HG03342 (cell line): ENCODE results near the gene MARCHF2.

Source experiments
- ATAC-seq: cut with Tn5 transposase; IDR thresholded peaks from one replicate; pipeline ENCODE4 v1.9.1; 2021; ENCODE audit warnings: mild to moderate bottlenecking, moderate library complexity; ENCODE audit not compliant: unreplicated experiment

MARCHF2 gene

DNA sequence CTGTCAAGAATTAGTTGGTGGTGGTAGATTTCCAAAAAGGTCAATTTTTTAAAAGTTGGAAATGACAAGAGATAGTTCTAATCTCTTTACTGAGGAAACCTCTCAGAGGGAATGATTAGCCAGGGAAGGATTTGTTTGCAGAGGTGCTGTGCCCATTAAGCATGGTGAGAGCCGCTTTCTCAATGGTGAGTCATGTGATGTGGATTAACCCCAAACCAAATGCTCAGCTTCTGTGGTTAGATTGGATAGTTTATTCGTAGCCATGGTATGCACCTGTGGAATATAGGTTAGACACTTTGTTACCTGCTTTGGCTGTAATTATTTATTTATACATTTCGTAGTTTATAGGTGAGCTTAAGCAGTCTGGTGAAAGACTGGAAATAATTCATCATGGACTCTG is 38.8 kb downstream of the MARCHF2 start:
- no peak for ATAC-seq

DNA sequence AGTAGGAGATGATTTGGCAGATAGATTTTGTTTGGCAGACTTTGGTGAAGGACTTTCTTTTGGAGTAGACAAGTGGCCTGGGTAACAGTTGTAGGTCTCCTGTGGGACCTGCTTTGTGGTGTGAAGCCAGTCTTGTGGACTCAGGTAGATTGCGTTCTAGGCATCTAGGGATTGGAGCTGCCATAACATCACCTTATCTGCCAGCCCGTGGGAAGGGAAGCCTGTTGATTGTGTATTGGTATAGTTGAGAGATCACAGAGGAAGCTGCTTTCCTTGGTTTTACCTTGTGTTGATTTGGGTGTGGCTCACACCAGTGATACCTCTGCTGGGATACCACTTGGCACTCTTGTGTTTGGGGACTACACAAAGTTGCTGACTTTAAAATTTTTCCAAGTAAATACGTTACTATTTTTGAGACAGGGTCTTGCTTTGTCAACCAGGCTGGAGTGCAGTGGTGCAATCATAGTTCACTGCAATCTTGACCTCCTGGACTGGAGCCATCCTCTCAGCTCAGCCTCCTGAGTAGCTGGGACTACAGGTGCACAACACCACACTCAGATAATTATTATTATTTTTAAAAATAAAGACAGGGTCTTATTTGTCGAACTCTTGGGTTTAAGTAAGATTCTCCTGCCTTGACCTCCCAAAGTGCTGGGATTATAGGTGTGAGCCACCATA is 39.5 kb downstream of the MARCHF2 start:
- ATAC-seq = no peak

DNA sequence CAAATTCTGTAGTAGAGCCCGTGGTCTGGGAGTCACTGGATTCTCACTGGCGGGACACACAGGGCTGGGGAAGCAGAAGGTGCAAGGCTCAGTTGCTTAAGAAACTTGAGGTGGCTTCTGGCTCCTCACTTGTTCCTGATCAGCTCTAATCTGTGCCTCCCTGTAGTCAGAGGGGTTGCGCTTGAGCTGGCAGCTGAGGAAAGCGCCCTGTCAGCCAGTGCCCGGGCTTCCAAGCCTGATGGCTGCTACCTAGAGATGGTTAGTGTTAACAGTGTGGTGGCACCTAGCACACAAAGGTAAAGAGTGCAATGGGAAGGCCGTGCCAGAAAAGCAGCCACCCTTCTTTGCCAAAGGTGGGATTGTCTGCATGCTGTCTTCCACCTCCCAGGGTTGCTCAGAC is 40.5 kb downstream of the MARCHF2 start:
- no peak for ATAC-seq

DNA sequence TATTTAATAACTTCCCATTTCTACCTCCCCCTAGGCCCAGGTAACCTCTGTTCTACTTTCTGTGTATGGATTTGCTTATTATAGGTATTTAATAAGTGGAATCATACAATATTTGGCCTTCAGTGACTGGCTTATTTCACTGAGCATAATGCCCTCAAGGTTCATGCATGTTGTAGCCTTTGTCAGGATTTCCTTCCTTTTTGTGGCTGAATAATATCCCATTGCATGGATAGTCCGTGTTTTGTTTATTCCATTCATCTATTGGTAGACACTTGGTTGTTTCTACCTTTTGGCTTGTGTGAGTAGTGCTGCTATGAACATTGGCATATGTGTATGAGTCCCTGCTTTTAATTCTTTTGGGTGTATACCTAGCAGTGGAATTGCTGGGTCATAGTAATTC is 41.1 kb downstream of the MARCHF2 start:
- ATAC-seq = no peak

DNA sequence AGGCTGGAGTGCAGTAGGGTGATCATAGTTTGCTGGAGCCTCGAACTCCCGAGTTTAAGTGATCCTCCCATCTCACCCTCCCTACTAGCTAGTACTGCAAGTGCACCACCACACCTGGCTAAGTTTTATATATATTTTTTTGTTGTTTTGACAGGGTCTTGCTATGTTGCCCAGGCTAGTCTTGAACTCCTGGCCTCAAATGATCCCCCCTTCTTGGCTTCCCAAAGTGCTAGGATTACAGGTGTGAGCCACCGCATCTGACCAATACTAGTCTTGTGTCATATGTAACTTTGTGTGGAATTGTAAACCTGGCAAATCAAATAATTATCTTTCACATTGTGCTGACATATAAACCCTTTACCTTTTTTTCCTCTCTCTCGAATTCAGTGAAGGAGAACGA is 41.9 kb downstream of the MARCHF2 start:
- no peak for ATAC-seq

DNA sequence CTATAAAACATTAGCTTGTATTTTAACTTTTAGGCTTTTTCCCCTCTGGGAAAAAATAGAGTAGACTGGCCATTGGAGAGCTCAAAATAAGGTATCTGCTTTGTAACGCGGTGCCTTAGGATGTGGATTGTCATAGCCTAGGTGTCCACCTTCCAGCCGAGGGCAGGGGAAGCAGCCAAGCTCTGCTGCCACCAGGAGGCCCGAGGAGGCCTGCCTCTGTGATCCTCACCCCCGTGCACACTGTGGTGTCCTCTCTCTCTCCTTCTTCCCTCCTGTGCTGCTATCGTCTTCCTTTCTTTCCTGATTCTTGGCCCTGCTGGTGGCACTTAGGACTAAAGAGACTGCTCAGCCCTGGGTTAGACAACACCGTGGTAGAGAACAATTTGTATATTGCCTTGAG is 43.0 kb downstream of the MARCHF2 start:
- no peak for ATAC-seq

DNA sequence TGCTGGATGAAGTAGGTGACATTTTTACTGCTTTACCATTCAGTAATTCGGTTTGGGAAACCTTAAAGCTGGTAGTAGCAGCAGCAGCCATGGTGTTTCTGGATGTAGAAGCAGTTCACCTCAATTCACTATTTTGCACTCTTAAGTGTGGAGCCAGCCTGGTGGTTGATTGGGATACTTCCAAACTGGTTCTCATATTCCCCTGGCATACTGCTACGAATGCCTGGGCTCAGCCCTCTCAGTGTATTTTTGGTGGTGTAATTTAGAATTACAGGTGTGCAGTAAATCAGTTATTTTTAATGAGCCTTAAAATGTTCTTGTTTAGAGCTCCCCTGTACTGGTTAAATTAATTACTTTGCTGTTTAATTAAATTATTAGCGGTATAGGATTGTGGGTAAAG is 44.1 kb downstream of the MARCHF2 start:
- no peak for ATAC-seq

DNA sequence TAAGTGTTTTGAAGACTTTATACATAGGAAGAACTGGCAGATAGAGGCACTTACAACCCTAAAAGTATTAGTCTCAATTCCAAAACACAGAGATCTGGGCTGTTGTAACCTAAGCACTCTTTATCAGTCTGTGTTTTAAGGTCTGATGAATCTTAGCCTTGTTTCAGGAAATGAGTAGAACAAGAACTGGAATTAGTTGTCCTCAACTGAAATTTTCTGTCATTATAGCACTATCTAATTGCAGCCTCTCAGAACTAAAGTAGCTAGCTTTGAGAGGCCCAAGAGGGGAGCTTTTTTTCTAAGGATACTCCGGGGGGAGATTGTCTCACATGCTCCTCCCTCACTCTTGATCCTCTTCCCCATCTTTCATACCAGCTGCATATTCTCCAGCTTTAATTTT is 44.7 kb downstream of the MARCHF2 start:
- ATAC-seq = no peak

DNA sequence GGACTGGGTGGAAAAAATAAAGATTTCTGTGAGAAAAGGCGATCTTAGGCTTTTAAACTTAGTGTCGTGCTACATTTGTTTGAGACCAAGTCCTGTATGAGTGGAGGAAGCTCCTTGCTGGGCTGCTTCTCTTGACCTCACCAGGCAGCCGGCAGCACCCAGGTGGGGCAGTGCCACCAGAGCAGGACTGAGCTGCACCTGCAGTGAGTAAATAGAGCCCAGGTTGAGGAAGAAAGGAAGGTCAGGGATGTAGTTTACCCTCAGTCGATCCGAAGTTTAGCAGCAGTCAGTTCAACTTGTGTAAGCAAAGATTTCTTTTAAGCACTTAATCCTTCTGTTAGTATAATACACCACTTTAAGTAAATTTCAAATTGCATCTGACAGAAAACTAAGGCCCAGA is 45.3 kb downstream of the MARCHF2 start:
- no peak for ATAC-seq

DNA sequence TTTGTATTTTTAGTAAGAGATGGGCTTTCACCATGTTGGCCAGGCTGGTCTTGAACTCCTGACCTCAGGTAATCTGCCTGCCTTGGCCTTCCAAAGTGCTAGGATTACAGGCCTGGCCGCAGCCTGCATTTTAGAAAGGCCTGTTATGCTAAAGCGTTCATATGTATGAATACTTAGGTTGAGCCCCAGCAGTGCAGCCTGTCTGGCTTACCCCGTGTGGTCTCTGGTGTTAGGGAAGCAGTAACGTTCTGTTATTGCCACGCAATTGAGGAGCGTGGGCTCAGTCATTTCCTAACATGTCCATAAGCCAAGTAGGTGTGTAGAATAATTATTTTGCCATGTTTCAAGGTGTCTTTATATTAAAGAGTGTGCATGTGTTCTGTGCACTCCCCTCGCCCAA is 46.0 kb downstream of the MARCHF2 start:
- no peak for ATAC-seq

DNA sequence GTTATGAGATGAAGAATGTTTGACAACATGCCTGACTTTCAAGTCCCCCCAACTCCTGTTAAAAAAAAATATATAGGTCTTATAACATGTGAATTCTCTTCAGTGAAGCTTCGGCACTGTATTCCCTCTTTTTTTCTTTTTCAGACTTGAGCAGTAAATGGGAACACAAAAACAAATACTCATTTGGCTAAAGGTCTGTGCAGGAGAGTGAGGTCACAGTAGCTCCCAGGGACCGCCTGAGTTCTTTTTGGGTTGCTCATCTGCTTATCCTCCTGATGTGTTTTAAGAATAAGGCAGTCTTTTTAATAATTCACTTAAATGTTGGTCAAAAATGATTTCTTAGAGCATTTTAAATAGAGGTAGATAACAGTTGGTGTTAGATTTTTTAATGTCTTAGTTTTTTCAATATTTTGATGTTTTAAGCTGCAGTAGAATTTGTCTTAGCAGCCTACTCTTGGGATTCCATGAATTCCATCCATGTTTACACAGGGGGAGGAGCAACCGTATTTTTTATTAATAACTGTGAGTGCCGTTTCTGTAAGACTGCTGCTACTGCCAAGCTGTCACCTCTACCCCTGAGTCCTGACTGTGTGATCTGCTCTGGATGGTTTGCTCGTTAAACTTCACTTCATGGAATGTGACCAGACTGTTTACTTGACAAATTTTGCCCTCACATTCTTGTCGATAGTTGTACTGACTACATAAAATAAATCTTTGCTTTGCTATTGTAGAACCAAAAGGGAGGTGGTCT is 46.6 kb downstream of the MARCHF2 start:
- ATAC-seq = no peak

DNA sequence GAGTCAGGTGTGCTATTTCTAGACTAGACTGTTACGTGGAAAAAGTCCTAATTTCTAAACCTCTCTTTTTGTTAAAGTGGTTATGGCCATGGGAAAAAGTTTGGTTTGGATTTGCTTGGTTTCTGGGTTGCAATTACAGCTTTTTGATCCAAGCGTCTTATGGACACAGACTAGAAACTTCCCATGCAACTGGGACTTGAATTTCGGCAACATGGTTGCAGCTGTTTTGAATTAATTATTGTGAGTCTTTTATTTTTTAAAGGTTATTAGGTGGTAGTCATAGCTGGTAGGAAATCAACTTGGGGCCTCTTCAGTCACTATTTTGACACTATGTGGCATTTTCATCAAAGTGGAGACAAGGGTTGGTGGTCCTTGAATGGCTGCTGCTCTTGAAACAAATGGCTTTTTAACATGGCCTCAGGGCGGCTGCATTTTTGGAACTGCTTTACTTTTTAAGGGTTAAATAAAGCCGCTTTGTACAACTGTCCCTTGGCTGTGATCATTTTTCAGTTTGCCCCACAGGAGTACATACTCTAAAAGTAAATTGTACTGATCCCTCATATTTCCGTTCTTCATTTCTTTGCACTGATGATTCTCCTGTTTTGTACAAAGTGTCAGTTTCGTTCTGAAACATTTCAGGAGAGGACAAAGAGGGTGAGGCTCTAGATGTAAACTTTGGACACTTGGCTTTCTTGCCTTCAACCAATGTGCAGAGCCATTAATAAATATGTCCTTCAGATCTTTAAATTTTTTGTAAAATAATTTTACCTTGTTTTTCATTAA is 47.6 kb downstream of the MARCHF2 start:
- no peak for ATAC-seq

DNA sequence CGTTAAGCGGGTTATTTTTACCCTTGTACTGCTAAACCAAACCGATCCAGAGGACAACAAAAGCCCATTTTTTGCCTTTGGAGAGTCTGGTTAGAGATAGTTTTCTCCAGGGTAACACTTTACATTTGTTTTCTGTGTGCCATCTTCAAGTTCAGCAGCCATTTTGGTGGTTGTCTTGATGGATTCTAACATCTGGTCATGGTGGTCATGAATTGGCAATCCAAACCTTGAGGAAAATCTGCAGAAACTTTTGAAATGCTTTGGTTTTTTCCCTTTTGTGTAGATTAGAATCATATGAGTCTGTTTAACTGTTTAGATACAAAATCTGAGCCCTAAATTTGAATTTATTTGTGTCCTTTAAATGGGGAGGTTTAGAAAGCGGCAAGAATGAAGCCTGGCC is 48.3 kb downstream of the MARCHF2 start:
- ATAC-seq = no peak

DNA sequence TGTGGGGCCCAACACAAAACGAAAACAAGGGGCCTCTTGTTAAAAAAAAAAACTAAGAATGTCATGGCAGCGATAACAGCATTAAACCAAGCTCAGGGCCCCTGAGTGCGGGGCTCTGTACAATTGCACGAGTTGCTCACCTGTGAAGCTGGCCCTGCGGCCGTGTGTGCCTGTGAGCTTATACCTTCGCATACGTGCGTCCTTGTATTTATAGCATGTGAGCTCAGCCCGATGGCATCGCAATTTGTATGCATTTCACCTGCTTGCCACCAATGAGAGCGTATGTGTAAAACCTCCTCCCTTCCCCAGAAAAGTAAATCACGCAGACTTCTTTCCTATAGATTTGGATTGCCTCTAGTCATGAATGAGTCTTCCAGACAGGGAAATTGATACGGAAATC is 48.8 kb downstream of the MARCHF2 start:
- no peak for ATAC-seq

DNA sequence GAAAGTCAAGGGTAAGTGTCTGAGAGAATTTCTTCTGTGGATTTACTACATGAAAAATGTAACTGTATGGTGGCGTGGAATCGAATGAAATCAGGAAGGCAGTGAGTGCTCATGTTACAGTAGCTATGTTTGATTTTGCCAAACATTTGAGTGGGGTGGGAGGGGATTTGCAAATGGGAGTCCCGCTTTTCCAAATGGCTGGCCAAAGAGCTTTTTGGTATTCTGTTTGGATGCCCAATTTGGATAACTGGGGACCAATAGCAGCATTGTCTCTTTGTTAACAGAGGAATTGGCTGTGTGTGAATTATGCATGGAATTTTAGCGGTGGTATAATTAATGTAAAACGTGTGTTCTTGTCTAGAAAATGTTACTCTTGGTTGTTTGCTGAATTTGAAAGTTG is 49.5 kb downstream of the MARCHF2 start:
- no peak for ATAC-seq

DNA sequence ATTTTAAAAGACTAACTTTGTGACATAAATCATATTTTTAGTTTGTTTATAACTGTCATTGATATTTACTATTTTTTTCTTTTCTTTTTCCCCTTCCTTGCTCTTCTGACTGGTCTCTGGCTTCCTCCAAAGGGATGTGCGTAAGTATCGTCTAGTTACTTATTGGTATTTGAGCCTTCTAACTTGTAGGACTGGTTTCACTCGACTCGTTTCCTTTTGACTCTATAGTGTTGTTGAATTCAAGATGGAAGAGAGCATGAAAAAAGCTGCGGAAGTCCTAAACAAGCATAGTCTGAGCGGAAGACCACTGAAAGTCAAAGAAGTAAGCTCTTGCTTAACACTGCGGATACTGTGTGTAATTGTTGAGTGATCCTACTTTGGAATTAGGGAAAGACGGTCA is 50.3 kb downstream of the MARCHF2 start:
- no peak for ATAC-seq

DNA sequence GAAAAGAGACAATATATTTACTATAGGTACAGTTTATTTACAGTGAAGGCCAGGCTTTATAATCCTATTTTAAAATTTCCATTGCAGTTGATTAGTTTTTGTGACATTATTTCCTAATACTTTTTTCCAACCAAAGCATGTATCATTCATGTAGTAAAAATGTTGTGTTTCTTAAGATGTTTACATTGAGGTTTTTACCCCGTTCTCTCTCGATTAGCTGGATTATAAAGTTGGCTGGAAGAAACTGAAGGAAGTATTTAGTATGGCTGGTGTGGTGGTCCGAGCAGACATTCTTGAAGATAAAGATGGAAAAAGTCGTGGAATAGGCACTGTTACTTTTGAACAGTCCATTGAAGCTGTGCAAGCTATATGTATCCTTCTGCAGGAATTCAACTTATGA is 52.9 kb downstream of the MARCHF2 start:
- no peak for ATAC-seq

DNA sequence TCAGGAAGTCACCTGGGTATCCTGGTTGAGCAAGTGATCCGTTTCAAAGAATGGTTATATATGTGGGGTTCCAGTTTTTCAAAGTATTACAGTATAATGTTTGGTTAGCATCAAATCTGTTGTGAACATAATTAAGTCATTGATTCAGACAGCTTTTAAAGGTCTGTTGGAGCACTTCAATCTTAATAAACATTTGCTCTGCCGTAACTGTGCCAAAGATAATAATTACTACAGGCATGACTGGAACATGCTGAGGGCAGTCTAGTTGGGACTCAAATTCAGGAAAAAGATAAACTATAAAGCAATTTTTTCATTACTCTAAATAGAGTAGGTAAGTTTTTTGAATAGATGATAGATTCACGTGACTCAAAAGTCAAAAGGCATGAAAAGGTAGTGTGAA is 55.0 kb downstream of the MARCHF2 start:
- no peak for ATAC-seq

DNA sequence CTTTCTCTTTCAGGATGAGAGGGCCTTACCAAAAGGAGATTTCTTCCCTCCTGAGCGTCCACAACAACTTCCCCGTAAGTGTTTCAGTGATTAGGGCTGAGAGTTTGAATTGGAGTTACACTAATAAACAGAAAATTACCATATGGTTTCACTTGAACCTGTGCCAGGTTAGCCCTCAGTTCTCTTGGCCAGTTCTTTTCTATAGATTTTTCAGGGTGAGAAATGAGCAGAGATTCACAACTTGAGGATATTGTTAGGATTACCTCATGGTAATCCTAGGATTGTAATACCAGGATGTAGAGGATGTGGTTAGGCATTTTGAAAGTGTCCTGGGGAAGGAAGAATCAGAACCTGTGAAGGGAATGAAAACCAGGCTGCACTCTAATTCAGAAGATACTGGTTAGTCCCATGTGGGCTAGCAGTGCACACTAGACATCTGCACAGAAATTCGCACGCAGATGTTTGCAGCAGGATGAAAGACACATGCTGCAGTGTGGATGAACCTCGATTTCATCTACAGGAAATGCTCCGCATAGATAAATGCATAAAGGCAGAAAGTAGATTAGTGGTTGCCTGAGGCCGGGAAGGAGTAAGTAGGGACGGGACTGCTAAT is 55.8 kb downstream of the MARCHF2 start:
- no peak for ATAC-seq

DNA sequence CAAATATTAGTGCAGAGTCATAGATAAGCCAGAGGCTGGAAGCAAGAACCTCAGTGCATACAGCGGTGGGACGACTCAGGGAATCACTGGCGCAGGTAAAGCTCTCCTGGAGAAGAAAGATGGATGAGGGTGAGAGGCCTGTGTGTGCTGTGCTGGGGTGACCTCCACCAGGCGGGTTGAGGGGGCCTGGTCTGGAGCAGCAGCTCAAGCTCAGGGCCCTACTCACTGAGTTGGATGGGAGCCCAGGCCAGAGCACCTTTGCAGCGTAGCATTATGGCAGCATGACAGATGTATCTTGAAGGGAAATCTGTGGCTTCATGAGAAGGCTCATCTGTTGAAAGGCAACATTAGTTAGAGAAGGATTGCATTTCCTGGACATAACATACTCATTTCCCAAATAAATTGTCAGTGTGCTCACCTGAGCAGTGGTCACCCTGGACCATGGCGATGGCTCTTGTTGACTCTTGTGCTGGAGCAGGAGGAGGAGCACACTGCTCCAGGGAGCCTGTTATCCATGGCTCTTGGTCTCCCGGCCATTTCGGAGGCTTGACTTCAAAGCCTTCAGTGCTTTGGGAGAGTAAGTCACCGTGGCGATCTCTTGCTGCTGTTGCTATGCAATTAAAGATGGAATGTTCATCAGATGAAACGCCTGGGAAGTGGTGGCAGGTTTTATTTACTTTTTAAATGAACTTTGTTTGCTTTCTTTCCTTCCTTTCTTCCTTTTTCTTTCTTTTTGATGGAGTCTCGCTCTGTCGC is 56.7 kb downstream of the MARCHF2 start:
- ATAC-seq = no peak
